Activated CD4-positive, alpha-beta T cell treated with anti-CD3 and anti-CD28 coated beads for 24 hours (primary cell): ENCODE results near the gene IFT122.

ENCODE experiments used
- DNase-seq, 2 donors: peaks; one replicate each; pipeline ENCODE4 v3.0.0-alpha.2; 2020; ENCODE audit warnings: low read depth in 2 of 2

The IFT122 gene

GRCh38 chr3:129440618-129441190, 680 bp downstream of the IFT122 start:
- DNase-seq: no peak

GRCh38 chr3:129441215-129441614, 1.2 kb downstream of the IFT122 start:
- no peak for DNase-seq

GRCh38 chr3:129441782-129442181, 1.8 kb downstream of the IFT122 start:
- DNase-seq: no peak

- DNase-seq: no peak
Observed at GRCh38 chr3:129442486-129442885, 2.5 kb downstream of the IFT122 start.

GRCh38 chr3:129442947-129443346, 2.9 kb downstream of the IFT122 start:
- DNase-seq: no peak

GRCh38 chr3:129445471-129445870, 5.4 kb downstream of the IFT122 start:
- no peak for DNase-seq

GRCh38 chr3:129446926-129447325, 6.9 kb downstream of the IFT122 start:
- no peak for DNase-seq

- no peak for DNase-seq
Observed at GRCh38 chr3:129448186-129448895, 8.3 kb downstream of the IFT122 start.

GRCh38 chr3:129449279-129450115, 9.5 kb downstream of the IFT122 start:
- DNase-seq: no peak

- no peak for DNase-seq
Observed at GRCh38 chr3:129453732-129454131, 13.7 kb downstream of the IFT122 start.

- DNase-seq: no peak
Observed at GRCh38 chr3:129460155-129460554, 20.1 kb downstream of the IFT122 start.

- no peak for DNase-seq
Observed at GRCh38 chr3:129460572-129460971, 20.5 kb downstream of the IFT122 start.

- no peak for DNase-seq
Observed at GRCh38 chr3:129461022-129461421, 21.0 kb downstream of the IFT122 start.

- DNase-seq: no peak
Observed at GRCh38 chr3:129461461-129462146, 21.6 kb downstream of the IFT122 start.

GRCh38 chr3:129462361-129462968, 22.4 kb downstream of the IFT122 start:
- no peak for DNase-seq

- no peak for DNase-seq
Observed at GRCh38 chr3:129463094-129463493, 23.1 kb downstream of the IFT122 start.

GRCh38 chr3:129463716-129464115, 23.7 kb downstream of the IFT122 start:
- no peak for DNase-seq

GRCh38 chr3:129467932-129468331, 27.9 kb downstream of the IFT122 start:
- no peak for DNase-seq

- DNase-seq: no peak
Observed at GRCh38 chr3:129469026-129469425, 29.0 kb downstream of the IFT122 start.

GRCh38 chr3:129470861-129471260, 30.8 kb downstream of the IFT122 start:
- DNase-seq: no peak

GRCh38 chr3:129473067-129473768, 33.2 kb downstream of the IFT122 start:
- DNase-seq: no peak
